HepG2 (cell line): ENCODE data around the gene NLRP2B. TPM values are rescaled to one million over a fixed set of nuclear protein-coding genes. Genes with fewer than 3 reads are reported as not detected.

ENCODE experiments used
- ATAC-seq: fragments of 200-7000 bp; cut with Tn5 transposase; 3 replicates; pipeline ENCODE4 v1.9.1; 2020; ENCODE audit warnings: mild to moderate bottlenecking, moderate library complexity
- BruUV-seq: library from RNA; stranded (reverse); fragments of 400-500 nt; replicated peaks from 2 replicates; lab custom pipeline; 2021; lab: Mats Ljungman, UMichigan
- CTCF ChIA-PET: fragments of 300-600 bp; formaldehyde crosslinking; extraction: SDS; loops from one replicate; lab custom pipeline; 2021; ENCODE audit warnings: low total read pairs, inconsistent platforms, low intra/inter-chr PET ratio; lab: Yijun Ruan, JAX
- POLR2A ChIA-PET: fragments of 350-600 bp; sonication (Branson Sonifier 250); formaldehyde crosslinking; loops from one replicate; lab custom pipeline; 2020; ENCODE audit warnings: antibody characterized with exemption, inconsistent platforms; lab: Yijun Ruan, JAX
- DNase-seq: peaks from one replicate; pipeline ENCODE4 v3.0.0-alpha.2; 2015; ENCODE audit warnings: low spot score
- FAIRE-seq: peaks from 3 replicates; lab custom pipeline; 2011; peaks lifted over from hg19 to GRCh38; lab: Jason Lieb, UNC
- H2AFZ ChIP-seq: one replicate; pipeline ENCODE4 v1.6.1; 2011; ENCODE audit warnings: low read length, inconsistent platforms
- H3K27ac ChIP-seq: fragments of 300-600 bp; 3 replicates; pipeline ENCODE4 v1.8.0; 2011; ENCODE audit warnings: mixed run types, mild to moderate bottlenecking, mixed read lengths, low read length, inconsistent platforms; ENCODE audit not compliant: insufficient read depth; ENCODE audit errors: extremely low read length
- H3K27me3 ChIP-seq, 2 experiments: fragments of 200-600 bp in 1 of 2; 2 replicates in 1 of 2; 3 replicates in 1 of 2; pipeline versions ENCODE4 v1.6.0 to v1.8.0; 2011; ENCODE audit warnings: low read length in 2 of 2, mild to moderate bottlenecking in 2 of 2, moderate library complexity in 2 of 2, inconsistent platforms in 1 of 2; ENCODE audit not compliant: insufficient read depth in 2 of 2, control insufficient read depth in 1 of 2
- H3K36me3 ChIP-seq, 2 experiments: fragments of 200-600 bp in 1 of 2; replicated peaks in 1 of 2; 2 replicates in 1 of 2; 3 replicates in 1 of 2; pipeline versions ENCODE4 v1.5.1 to v1.8.0; 2011; ENCODE audit warnings: low read length in 2 of 2, inconsistent platforms in 1 of 2; ENCODE audit not compliant: insufficient read depth in 2 of 2, control insufficient read depth in 1 of 2
- H3K4me1 ChIP-seq: 2 replicates; pipeline ENCODE4 v1.5.1; 2012; ENCODE audit warnings: low read length, inconsistent platforms; ENCODE audit not compliant: insufficient read depth
- H3K4me2 ChIP-seq: 2 replicates; pipeline ENCODE4 v1.6.0; 2011; ENCODE audit warnings: low read depth, low read length, inconsistent platforms
- H3K4me3 ChIP-seq, 3 experiments: fragments of 200-600 bp in 1 of 3; sonication (generic), shearing (Covaris generic) in 1 of 3; replicated peaks in 1 of 3; 2 replicates each; pipeline ENCODE4 v1.5.1; 2011 to 2016; ENCODE audit warnings: low read length in 3 of 3, inconsistent platforms in 2 of 3, low read depth in 2 of 3, mild to moderate bottlenecking in 2 of 3, control low read depth in 1 of 3, mixed read lengths in 1 of 3; ENCODE audit not compliant: insufficient read depth in 1 of 3
- H3K79me2 ChIP-seq: one replicate; pipeline ENCODE4 v1.6.1; 2011; ENCODE audit warnings: low read length, inconsistent platforms; ENCODE audit not compliant: insufficient read depth
- H3K9ac ChIP-seq: 2 replicates; pipeline ENCODE4 v1.6.0; 2011; ENCODE audit warnings: mild to moderate bottlenecking, low read depth, low read length, inconsistent platforms; ENCODE audit not compliant: insufficient read depth
- H3K9me3 ChIP-seq: 2 replicates; pipeline ENCODE4 v1.5.1; 2012; ENCODE audit warnings: mild to moderate bottlenecking, low read length
- H4K20me1 ChIP-seq: 2 replicates; pipeline ENCODE4 v1.6.0; 2011; ENCODE audit warnings: inconsistent platforms, mild to moderate bottlenecking, low read length, moderate library complexity; ENCODE audit not compliant: insufficient read depth
- ETV6 ChIP-seq: sonication (generic); formaldehyde crosslinking; conservative IDR thresholded peaks from 2 replicates; pipeline ENCODE4 v1.4.0; 2020; ENCODE audit warnings: missing genetic modification reagents
- HNRNPUL1 ChIP-seq: fragments of 200-400 bp; formaldehyde crosslinking; IDR thresholded peaks from 2 replicates; pipeline ENCODE4 v1.6.1; 2017; ENCODE audit warnings: low read depth, mild to moderate bottlenecking, low read length, moderate library complexity
- MAFF ChIP-seq: IDR thresholded peaks from 2 replicates; pipeline ENCODE4 v1.6.1; 2011; ENCODE audit warnings: low read depth, low read length, improper control_type of control experiment
- MAFK ChIP-seq, 2 experiments: IDR thresholded peaks in 1 of 2; conservative IDR thresholded peaks in 1 of 2; 2 replicates each; pipeline ENCODE4 v1.6.1; 2011; ENCODE audit warnings: improper control_type of control experiment in 2 of 2, low read length in 2 of 2
- NFKB2 ChIP-seq: sonication (generic); formaldehyde crosslinking; IDR thresholded peaks from 2 replicates; pipeline ENCODE4 v1.4.0; 2020; ENCODE audit warnings: missing genetic modification reagents, borderline replicate concordance
- ZNF616 ChIP-seq: sonication (generic); formaldehyde crosslinking; IDR thresholded peaks from 2 replicates; pipeline ENCODE4 v1.5.0; 2020; ENCODE audit warnings: low read depth, mild to moderate bottlenecking, missing genetic modification reagents
- WGBS: methylation state at CpG from one replicate; pipeline ENCODE4 v1.1.6; 2017; ENCODE audit warnings: low lambda C conversion rate; 5-methylcytosine and 5-hydroxymethylcytosine counted together
- in situ Hi-C: cut with HindIII; loops from 2 replicates; pipeline ENCODE4 v1.10.0; 2017; ENCODE audit warnings: low pct_unique_long_range_greater_than_20kb; ENCODE audit not compliant: extremely low pct_ligation_motif_present
- intact Hi-C: fragments of 100-400 bp; cut with micrococcal nuclease; formaldehyde crosslinking; loops from one replicate; pipeline ENCODE4 v1.10.0; 2022; ENCODE audit not compliant: unreplicated experiment
- polyA plus RNA-seq, 8 experiments: library from polyadenylated mRNA; depleted of rRNA in 3 of 8; stranded (reverse) in 7 of 8; unstranded in 1 of 8; fragments of >200 nt; fragmentation: Illumina TruSeq in 4 of 8; extraction: Trizol in 4 of 8; gene quantifications; 2 replicates each; pipeline versions ENCODE4 v1.2.1 to v1.2.3, GENCODE V29; 2011 to 2016; ENCODE audit warnings: low read depth in 4 of 8, missing spikeins in 1 of 8, mixed read lengths in 1 of 8; ENCODE audit not compliant: insufficient read depth in 1 of 8
- total RNA-seq, 5 experiments: library from RNA; depleted of rRNA; stranded (reverse); fragments of >200 nt; fragmentation: Illumina TruSeq; extraction: Trizol; gene quantifications; 2 replicates each; pipeline ENCODE4 v1.2.3, GENCODE V29; 2016; ENCODE audit warnings: low read depth in 1 of 5

NLRP2B gene
- total and polyA plus RNA-seq, 2 of the 13 experiments (the other 11 are each of a cell fraction or from before 2014, with no cell fraction given): not detected

GRCh38 chrX:57667010-57667409 is 13.1 kb downstream of the NLRP2B start (continued):
- TF ChIP-seq HNRNPUL1: no peak
- TF ChIP-seq, all 625 proteins: peak for 0

- ChIA-PET CTCF (no interaction called here), POLR2A (no interaction called here)
- H3K4me3 ChIP-seq: no peak overlapping the region
- H4K20me1 ChIP-seq: no peaks in the 10 kb centered on the region
- no peaks in the 10 kb centered on the region for H3K36me3 ChIP-seq
- WGBS: 17% methylated on average over 1 of the region's 2 CpGs
- intact Hi-C loops: no loop called here
- in situ Hi-C loops: no loop called here
- peaks cover 6% of the 10 kb centered on the region; the same call in 1 of the 2 replicates for H3K9me3 ChIP-seq
- FAIRE-seq (no peak), DNase-seq (no peak), ATAC-seq (no peak)
- H2AFZ ChIP-seq: no peak overlapping the region
- no peaks in the 10 kb centered on the region for H3K79me2 ChIP-seq
- no peaks in the 10 kb centered on the region for H3K4me1 ChIP-seq
- H3K4me2 ChIP-seq: no peak overlapping the region
- TF ChIP-seq ZNF616 (peak; percentile 98), NFKB2 (no peak)
- no TSS peak for BruUV-seq
- no peak overlapping the region for H3K27ac ChIP-seq
- H3K27me3 ChIP-seq: no peaks in the 10 kb centered on the region
- no peak overlapping the region for H3K9ac ChIP-seq
Observed at GRCh38 chrX:57655065-57655464, 25.0 kb downstream of the NLRP2B start.

GRCh38 chrX:57652705-57653104 is 27.4 kb downstream of the NLRP2B start:
- no peak for FAIRE-seq
- no peaks in the 10 kb centered on the region for H3K36me3 ChIP-seq
- WGBS: 0% methylated on average over 1 of the region's 1 CpG

More at GRCh38 chrX:57652705-57653104, 27.4 kb downstream of the NLRP2B start:
- Histone ChIP-seq H3K4me1 (no peaks in the 10 kb centered on the region), H3K4me2 (no peak overlapping the region), H4K20me1 (no peaks in the 10 kb centered on the region), H3K27ac (no peak overlapping the region), H3K9ac (no peak overlapping the region), H3K79me2 (no peaks in the 10 kb centered on the region), H2AFZ (no peak overlapping the region), H3K9me3 (peaks cover 6% of the 10 kb centered on the region; the same call in 1 of the 2 replicates), H3K4me3 (no peak overlapping the region), H3K27me3 (no peaks in the 10 kb centered on the region)
- CTCF ChIA-PET: no interaction called here
- in situ Hi-C loops (no loop called here), intact Hi-C loops (no loop called here)
- BruUV-seq: no TSS peak
- POLR2A ChIA-PET: no interaction called here
- ATAC-seq (no peak), DNase-seq (no peak)
- TF ChIP-seq MAFK (conservative IDR thresholded peaks at IDR 0.05 in 1 of 2, IDR thresholded peaks at IDR 0.05 in 1 of 2; ENCODE audit: low read length in 2 of 2) (peak in 1 of 2 experiments; percentile 61; a peak in 2 of 4 replicates), ETV6 (CRISPR knock-in tag) (no peak), MAFF (peak; percentile 14; the same call in 1 of the 2 replicates)
